DND-41 (cell line): ENCODE measurements around the gene ATP2C1.

Experiments used
- ATAC-seq: fragments of 200-7000 bp; cut with Tn5 transposase; 3 replicates; pipeline ENCODE4 v1.9.1; 2021; ENCODE audit warnings: low read depth; ENCODE audit not compliant: insufficient read depth
- DNase-seq: peaks from one replicate; pipeline ENCODE4 v3.0.0-alpha.2; 2020
- H2AFZ ChIP-seq: 2 replicates; pipeline ENCODE4 v1.6.0; 2012; ENCODE audit warnings: low read depth, low read length
- H3K27ac ChIP-seq: 2 replicates; pipeline ENCODE4 v1.5.1; 2012; ENCODE audit warnings: low read length, inconsistent platforms
- H3K27me3 ChIP-seq: fragments of 200-600 bp; sonication (generic); 2 replicates; pipeline ENCODE4 v1.6.0; 2012; ENCODE audit warnings: low read length, mild to moderate bottlenecking, inconsistent platforms; ENCODE audit not compliant: insufficient read depth, poor library complexity
- H3K36me3 ChIP-seq: 2 replicates; pipeline ENCODE4 v1.5.1; 2012; ENCODE audit warnings: low read length, inconsistent platforms; ENCODE audit not compliant: insufficient read depth
- H3K4me1 ChIP-seq: 2 replicates; pipeline ENCODE4 v1.5.1; 2012; ENCODE audit warnings: mild to moderate bottlenecking, low read length; ENCODE audit not compliant: insufficient read depth
- H3K4me2 ChIP-seq: 2 replicates; pipeline ENCODE4 v1.6.0; 2012; ENCODE audit warnings: mild to moderate bottlenecking, moderate library complexity, low read length, inconsistent platforms; ENCODE audit not compliant: insufficient read depth
- H3K4me3 ChIP-seq, 2 experiments: fragments of 200-600 bp in 1 of 2; shearing (Covaris generic) in 1 of 2; 2 replicates each; pipeline ENCODE4 v1.5.1; 2012 to 2016; ENCODE audit warnings: inconsistent platforms in 2 of 2, low read length in 2 of 2, mild to moderate bottlenecking in 2 of 2, low read depth in 1 of 2, moderate library complexity in 1 of 2
- H3K79me2 ChIP-seq: 2 replicates; pipeline ENCODE4 v1.6.0; 2012; ENCODE audit warnings: low read length, inconsistent platforms; ENCODE audit not compliant: insufficient read depth
- H3K9ac ChIP-seq: 2 replicates; pipeline ENCODE4 v1.6.0; 2012; ENCODE audit warnings: low read depth, mild to moderate bottlenecking, inconsistent platforms, low read length, moderate library complexity
- H3K9me3 ChIP-seq: 2 replicates; pipeline ENCODE4 v1.5.1; 2012; ENCODE audit warnings: low read length, moderate library complexity, mild to moderate bottlenecking, inconsistent platforms; ENCODE audit not compliant: insufficient read depth, severe bottlenecking
- H4K20me1 ChIP-seq: 2 replicates; pipeline ENCODE4 v1.6.0; 2012; ENCODE audit warnings: low read length; ENCODE audit not compliant: insufficient read depth
- EZH2 ChIP-seq: IDR thresholded peaks from 3 replicates; pipeline ENCODE4 v1.6.1; 2012; ENCODE audit warnings: borderline replicate concordance, low read depth, mild to moderate bottlenecking, moderate library complexity, low read length, inconsistent platforms; ENCODE audit not compliant: severe bottlenecking
- TF ChIP-seq, protein P1 (sequence below): IDR thresholded peaks from 2 replicates; pipeline ENCODE4 v1.5.1; 2012; ENCODE audit warnings: borderline replicate concordance, low read length, moderate library complexity, mild to moderate bottlenecking; ENCODE audit not compliant: poor library complexity, severe bottlenecking; ENCODE audit errors: extremely low read depth

ATP2C1 gene

DNA sequence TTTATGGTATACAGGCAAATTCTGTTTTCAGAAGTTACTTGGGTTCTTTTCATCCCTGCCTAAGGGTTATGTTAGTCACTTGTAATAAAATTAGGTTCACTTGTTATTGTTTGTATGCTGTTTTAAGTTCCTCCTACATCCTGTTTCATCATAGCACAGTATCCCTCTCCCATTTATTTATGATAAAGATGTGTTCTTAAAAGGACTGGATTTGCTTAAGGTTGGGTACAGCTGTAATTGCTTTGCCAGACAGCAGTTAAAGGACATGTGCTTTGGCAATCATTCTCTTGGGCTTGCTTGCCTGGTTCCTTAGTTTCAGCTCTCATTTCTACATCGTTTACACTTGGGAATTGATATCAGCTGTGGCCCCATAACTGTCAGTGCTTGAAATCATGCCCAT, 11.7 kb downstream of the ATP2C1 start:
- Histone ChIP-seq H3K9me3 (no peaks in the 10 kb centered on the region), H3K4me2 (no peak overlapping the region), H4K20me1 (peaks cover 38% of the 10 kb centered on the region; the same call in 1 of the 2 replicates), H3K36me3 (no peaks in the 10 kb centered on the region), H3K27me3 (no peaks in the 10 kb centered on the region), H3K79me2 (peaks cover 93% of the 10 kb centered on the region), H3K27ac (no peak overlapping the region), H3K4me3 (no peak overlapping the region), H3K4me1 (no peaks in the 10 kb centered on the region), H3K9ac (no peak overlapping the region), H2AFZ (no peak overlapping the region)
- DNase-seq (no peak), ATAC-seq (no peak)
- TF ChIP-seq EZH2 = no peak
- TF ChIP-seq, protein P1, sequence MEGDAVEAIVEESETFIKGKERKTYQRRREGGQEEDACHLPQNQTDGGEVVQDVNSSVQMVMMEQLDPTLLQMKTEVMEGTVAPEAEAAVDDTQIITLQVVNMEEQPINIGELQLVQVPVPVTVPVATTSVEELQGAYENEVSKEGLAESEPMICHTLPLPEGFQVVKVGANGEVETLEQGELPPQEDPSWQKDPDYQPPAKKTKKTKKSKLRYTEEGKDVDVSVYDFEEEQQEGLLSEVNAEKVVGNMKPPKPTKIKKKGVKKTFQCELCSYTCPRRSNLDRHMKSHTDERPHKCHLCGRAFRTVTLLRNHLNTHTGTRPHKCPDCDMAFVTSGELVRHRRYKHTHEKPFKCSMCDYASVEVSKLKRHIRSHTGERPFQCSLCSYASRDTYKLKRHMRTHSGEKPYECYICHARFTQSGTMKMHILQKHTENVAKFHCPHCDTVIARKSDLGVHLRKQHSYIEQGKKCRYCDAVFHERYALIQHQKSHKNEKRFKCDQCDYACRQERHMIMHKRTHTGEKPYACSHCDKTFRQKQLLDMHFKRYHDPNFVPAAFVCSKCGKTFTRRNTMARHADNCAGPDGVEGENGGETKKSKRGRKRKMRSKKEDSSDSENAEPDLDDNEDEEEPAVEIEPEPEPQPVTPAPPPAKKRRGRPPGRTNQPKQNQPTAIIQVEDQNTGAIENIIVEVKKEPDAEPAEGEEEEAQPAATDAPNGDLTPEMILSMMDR = no peak

- H3K4me1 ChIP-seq = no peaks in the 10 kb centered on the region
- H2AFZ ChIP-seq = no peak overlapping the region
- H3K9ac ChIP-seq = no peak overlapping the region
- no peak overlapping the region for H3K4me3 ChIP-seq
- no peaks in the 10 kb centered on the region for H3K36me3 ChIP-seq
- TF ChIP-seq, protein P1 = no peak
- no peak for TF ChIP-seq EZH2
- peaks cover 84% of the 10 kb centered on the region for H3K79me2 ChIP-seq
- DNase-seq = no peak
- H3K27ac ChIP-seq = no peak overlapping the region
- H4K20me1 ChIP-seq = peaks cover 30% of the 10 kb centered on the region; the same call in 1 of the 2 replicates
- ATAC-seq = no peak
- no peaks in the 10 kb centered on the region for H3K9me3 ChIP-seq
- no peak overlapping the region for H3K4me2 ChIP-seq
- no peaks in the 10 kb centered on the region for H3K27me3 ChIP-seq
Observed at GRCh38 chr3:130906374-130906995, 12.6 kb downstream of the ATP2C1 start.

DNA sequence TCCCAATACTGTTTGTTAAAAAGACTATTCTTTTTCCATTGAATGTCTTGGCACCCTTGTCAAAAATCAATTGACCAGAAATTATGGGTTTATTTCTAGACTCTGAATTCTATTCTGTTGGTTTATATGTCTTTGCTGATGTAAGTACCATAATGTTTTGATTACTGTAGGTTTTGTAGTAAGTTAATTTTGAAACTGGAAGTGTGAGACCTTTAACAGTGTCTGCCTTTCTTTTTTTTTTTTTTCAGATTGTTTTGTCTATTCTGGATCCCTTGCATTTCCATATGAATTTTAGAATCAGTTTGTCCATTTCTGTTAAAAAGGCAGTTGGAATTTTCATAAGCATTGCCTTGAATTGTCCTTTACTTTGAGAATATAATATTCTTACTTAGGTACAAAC, 13.6 kb downstream of the ATP2C1 start:
- Histone ChIP-seq H4K20me1 (peaks cover 21% of the 10 kb centered on the region; the same call in 1 of the 2 replicates), H3K27me3 (no peaks in the 10 kb centered on the region), H3K9me3 (no peaks in the 10 kb centered on the region), H3K4me2 (no peak overlapping the region), H3K4me3 (no peak overlapping the region), H3K27ac (no peak overlapping the region), H3K79me2 (peaks cover 74% of the 10 kb centered on the region), H3K36me3 (no peaks in the 10 kb centered on the region), H3K9ac (no peak overlapping the region), H3K4me1 (no peaks in the 10 kb centered on the region), H2AFZ (no peak overlapping the region)
- ATAC-seq = no peak
- no peak for TF ChIP-seq EZH2
- TF ChIP-seq, protein P1 = no peak
- no peak for DNase-seq
